ENCODE measurements around the gene DGAT2L6.

- TF ChIP-seq CTCF (conservative IDR thresholded peaks at IDR 0.05) (no peak), ZFX (IDR thresholded peaks at IDR 0.05) (no peak)
These were observed 4.3 kb upstream of the DGAT2L6 start for GRCh38 chrX:70172964-70173363.

Data from C4-2B (cell line).